Stimulated activated CD4-positive, alpha-beta T cell treated with anti-CD3 and anti-CD28 coated beads, TNF-alpha, amount 100 ng/mL, for 24 hours (primary cell): Measurements from ENCODE around the gene MMADHC.

Experiments
- DNase-seq, 3 experiments: peaks; one replicate each; pipeline ENCODE4 v3.0.0-alpha.2; 2020; ENCODE audit warnings: low read depth in 3 of 3

The MMADHC gene

GRCh38 chr2:149556452-149556851 is 31.1 kb downstream of the MMADHC start:
- no peak for DNase-seq

GRCh38 chr2:149552830-149553229 is 34.7 kb downstream of the MMADHC start:
- no peak for DNase-seq

GRCh38 chr2:149552226-149552625 is 35.3 kb downstream of the MMADHC start:
- DNase-seq, result no peak

- DNase-seq, result no peak
These were observed 42.9 kb downstream of the MMADHC start for GRCh38 chr2:149544692-149545091.

GRCh38 chr2:149543845-149544244 is 43.7 kb downstream of the MMADHC start:
- DNase-seq, result no peak

GRCh38 chr2:149540138-149540537 is 47.4 kb downstream of the MMADHC start:
- DNase-seq, result no peak

- no peak for DNase-seq
These were observed 49.3 kb downstream of the MMADHC start for GRCh38 chr2:149538138-149538833.

- DNase-seq, result no peak
These were observed 50.4 kb downstream of the MMADHC start for GRCh38 chr2:149537092-149537726.

- no peak for DNase-seq
These were observed 50.9 kb downstream of the MMADHC start for GRCh38 chr2:149536649-149537048.

- DNase-seq, result no peak
These were observed 52.9 kb downstream of the MMADHC start for GRCh38 chr2:149534674-149535073.

- DNase-seq, result no peak
These were observed 58.6 kb downstream of the MMADHC start for GRCh38 chr2:149528983-149529382.

GRCh38 chr2:149527998-149528755 is 59.4 kb downstream of the MMADHC start:
- no peak for DNase-seq

GRCh38 chr2:149526689-149527088 is 60.9 kb downstream of the MMADHC start:
- no peak for DNase-seq

- DNase-seq, result no peak
These were observed 62.3 kb downstream of the MMADHC start for GRCh38 chr2:149525323-149525722.
